SK-N-MC (cell line): Measurements from ENCODE around the gene FBXL12.

Experiments
- EZH2 ChIP-seq: fragments of 200-600 bp; sonication (generic); IDR thresholded peaks from one replicate; pipeline ENCODE4 v1.6.1; 2017; ENCODE audit warnings: antibody characterized with exemption
- FOXP2 ChIP-seq: optimal IDR thresholded peaks from 2 replicates; pipeline ENCODE3; 2011; ENCODE audit warnings: mild to moderate bottlenecking, moderate library complexity; ENCODE audit not compliant: insufficient read depth; ENCODE audit errors: extremely low read length, control extremely low read depth
- POLR2AphosphoS5 ChIP-seq: IDR thresholded peaks from 2 replicates; pipeline ENCODE4 v1.6.1; 2012; ENCODE audit warnings: mild to moderate bottlenecking, low read depth, low read length, borderline replicate concordance

- TF ChIP-seq EZH2 (no peak), POLR2AphosphoS5 (no peak), FOXP2 (no peak)
Observed at GRCh38 chr19:9828551-9829063, 9.7 kb upstream of the FBXL12 start.
